Spleen (tissue), 7 donors: ENCODE measurements around the gene CMSS1.

Experiments
- POLR2A ChIP-seq, 3 donors: fragments of 450-650 bp; IDR thresholded peaks; one replicate each; pipeline ENCODE4 v1.5.1; 2017; ENCODE audit warnings: antibody characterized with exemption in 3 of 3, mild to moderate bottlenecking in 1 of 3
- POLR2AphosphoS5 ChIP-seq, 3 donors: sonication (generic); formaldehyde crosslinking; IDR thresholded peaks; one replicate each; pipeline ENCODE4 v1.5.1; 2017; ENCODE audit warnings: antibody characterized with exemption in 3 of 3
- TF ChIP-seq, protein P1 (sequence below), 11 experiments: fragments of 200-600 bp in 7 of 11; fragments of 450-650 bp in 4 of 11; sonication (generic) in 4 of 11; IDR thresholded peaks in 8 of 11; conservative IDR thresholded peaks in 3 of 11; 1 replicate in 7 of 11; 2 replicates in 4 of 11; pipeline versions ENCODE4 v1.4.0 to v1.8.0; 2016 to 2021; ENCODE audit warnings: antibody characterized with exemption in 11 of 11, inconsistent platforms in 4 of 11, mild to moderate bottlenecking in 1 of 11
- donor health status: DM: no; HTN: no; CAD: no; lungs with moderate emphysema.
- donor health status: DM: no; HTN: no; CAD: no.
- donor health status: DM: no; HTN: no; CAD: no.

DNA sequence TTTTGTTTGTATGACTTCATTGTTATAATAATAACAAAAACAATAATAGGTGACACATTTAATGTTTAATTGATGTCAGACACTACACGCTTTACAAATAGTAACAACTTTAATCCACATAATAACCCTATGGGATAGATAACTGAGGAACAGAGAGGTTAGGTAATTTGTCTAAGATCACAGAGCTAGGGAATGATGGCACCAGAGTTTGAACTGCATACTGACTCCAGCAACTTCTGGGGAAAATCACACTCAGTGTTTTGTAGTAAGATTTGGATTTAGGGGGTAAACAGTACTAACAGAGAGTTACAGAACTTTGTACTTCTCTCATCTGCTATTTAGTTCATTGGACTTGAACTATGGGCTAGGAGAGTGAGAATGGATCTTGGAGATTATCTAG lies 66.0 kb downstream of the CMSS1 start:
- TF ChIP-seq POLR2A (IDR thresholded peaks at IDR 0.05) (no peak), POLR2AphosphoS5 (IDR thresholded peaks at IDR 0.05) (no peak)
- TF ChIP-seq, protein P1, sequence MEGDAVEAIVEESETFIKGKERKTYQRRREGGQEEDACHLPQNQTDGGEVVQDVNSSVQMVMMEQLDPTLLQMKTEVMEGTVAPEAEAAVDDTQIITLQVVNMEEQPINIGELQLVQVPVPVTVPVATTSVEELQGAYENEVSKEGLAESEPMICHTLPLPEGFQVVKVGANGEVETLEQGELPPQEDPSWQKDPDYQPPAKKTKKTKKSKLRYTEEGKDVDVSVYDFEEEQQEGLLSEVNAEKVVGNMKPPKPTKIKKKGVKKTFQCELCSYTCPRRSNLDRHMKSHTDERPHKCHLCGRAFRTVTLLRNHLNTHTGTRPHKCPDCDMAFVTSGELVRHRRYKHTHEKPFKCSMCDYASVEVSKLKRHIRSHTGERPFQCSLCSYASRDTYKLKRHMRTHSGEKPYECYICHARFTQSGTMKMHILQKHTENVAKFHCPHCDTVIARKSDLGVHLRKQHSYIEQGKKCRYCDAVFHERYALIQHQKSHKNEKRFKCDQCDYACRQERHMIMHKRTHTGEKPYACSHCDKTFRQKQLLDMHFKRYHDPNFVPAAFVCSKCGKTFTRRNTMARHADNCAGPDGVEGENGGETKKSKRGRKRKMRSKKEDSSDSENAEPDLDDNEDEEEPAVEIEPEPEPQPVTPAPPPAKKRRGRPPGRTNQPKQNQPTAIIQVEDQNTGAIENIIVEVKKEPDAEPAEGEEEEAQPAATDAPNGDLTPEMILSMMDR (IDR thresholded peaks at IDR 0.05 in 8 of 11, conservative IDR thresholded peaks at IDR 0.05 in 3 of 11), result no peak
